K562 (cell line): ENCODE measurements around the gene SANBR. TPM values are rescaled to one million over a fixed set of nuclear protein-coding genes. Genes with fewer than 3 reads are reported as not detected.

ENCODE experiments used
- CBFA2T3 ChIP-seq: fragments of 450-650 bp; IDR thresholded peaks from 2 replicates; pipeline ENCODE4 v1.6.1; 2017
- FIP1L1 ChIP-seq: fragments of 200-400 bp; formaldehyde crosslinking; IDR thresholded peaks from 2 replicates; pipeline ENCODE4 v1.6.1; 2018; ENCODE audit warnings: mild to moderate bottlenecking, low read depth, low read length; ENCODE audit not compliant: poor library complexity, severe bottlenecking
- FUS ChIP-seq: fragments of 200-400 bp; formaldehyde crosslinking; optimal IDR thresholded peaks from 2 replicates; pipeline ENCODE3; 2017; ENCODE audit warnings: low read depth, low read length
- MIER1 ChIP-seq: fragments of 450-650 bp; IDR thresholded peaks from 2 replicates; pipeline ENCODE4 v1.6.1; 2016; ENCODE audit warnings: antibody characterized with exemption, mild to moderate bottlenecking, low read depth
- NCOR1 ChIP-seq: fragments of 450-650 bp; IDR thresholded peaks from 2 replicates; pipeline ENCODE4 v1.6.1; 2016; ENCODE audit warnings: mild to moderate bottlenecking, moderate library complexity
- POLR3A ChIP-seq: IDR thresholded peaks from 2 replicates; pipeline ENCODE4 v1.6.1; 2011; ENCODE audit warnings: borderline replicate concordance, mild to moderate bottlenecking, moderate library complexity; ENCODE audit not compliant: insufficient read length, insufficient read depth; ENCODE audit errors: extremely low read depth
- RAD51 ChIP-seq: fragments of 450-650 bp; IDR thresholded peaks from 2 replicates; pipeline ENCODE4 v1.7.1; 2016; ENCODE audit warnings: low read depth, mild to moderate bottlenecking, borderline replicate concordance
- RBBP5 ChIP-seq: fragments of 200-600 bp; sonication (generic); IDR thresholded peaks from 2 replicates; pipeline ENCODE4 v1.6.1; 2012; ENCODE audit warnings: borderline replicate concordance, mild to moderate bottlenecking, low read length, control low read depth, inconsistent platforms; ENCODE audit not compliant: insufficient read depth, poor library complexity, severe bottlenecking
- RBM22 ChIP-seq: fragments of 200-400 bp; formaldehyde crosslinking; IDR thresholded peaks from 2 replicates; pipeline ENCODE4 v1.6.1; 2018; ENCODE audit warnings: low read length, low read depth; ENCODE audit not compliant: poor library complexity, severe bottlenecking
- SNAPC5 ChIP-seq: fragments of 250-450 bp; sonication (Bioruptor Pico); IDR thresholded peaks from 2 replicates; pipeline ENCODE4 v1.8.0; 2021; ENCODE audit warnings: moderate library complexity, mild to moderate bottlenecking, inconsistent platforms
- THRA ChIP-seq: fragments of 450-650 bp; IDR thresholded peaks from 2 replicates; pipeline ENCODE4 v1.6.1; 2017; ENCODE audit warnings: mild to moderate bottlenecking, moderate library complexity
- ZBTB34 ChIP-seq: fragments of 250-450 bp; sonication (Bioruptor Pico); IDR thresholded peaks from 2 replicates; pipeline ENCODE4 v1.8.0; 2021; ENCODE audit warnings: mild to moderate bottlenecking, moderate library complexity
- ZKSCAN3 ChIP-seq: fragments of 250-450 bp; sonication (Bioruptor Pico); IDR thresholded peaks from 2 replicates; pipeline ENCODE4 v1.4.0; 2020
- ZNF583 ChIP-seq: fragments of 250-450 bp; sonication (Bioruptor Pico); IDR thresholded peaks from 2 replicates; pipeline ENCODE4 v1.4.0; 2020
- ZNF75A ChIP-seq: fragments of 450-650 bp; formaldehyde crosslinking; IDR thresholded peaks from 2 replicates; pipeline ENCODE4 v1.4.0; 2020; ENCODE audit warnings: mild to moderate bottlenecking
- polyA plus RNA-seq, 8 experiments: library from polyadenylated mRNA; depleted of rRNA in 4 of 8; stranded (reverse) in 5 of 8; unstranded in 3 of 8; fragments of >200 nt; fragmentation: Nextera tagmentation in 2 of 8; fragmentation: Illumina TruSeq in 1 of 8; extraction: Ambion mirVana in 2 of 8; extraction: Trizol in 1 of 8; gene quantifications; 2 replicates each; pipeline versions ENCODE4 v1.2.1 to v1.2.3, GENCODE V29; 2011 to 2014; ENCODE audit warnings: inconsistent platforms in 1 of 8, missing spikeins in 1 of 8
- total RNA-seq, 7 experiments: library from RNA; depleted of rRNA in 6 of 7; stranded (reverse); fragments of >200 nt in 6 of 7; fragmentation: Illumina TruSeq in 2 of 7; extraction: Trizol in 2 of 7; gene quantifications; 2 replicates each; pipeline versions ENCODE4 v1.2.1 to v1.2.3, GENCODE V29; 2011 to 2021; ENCODE audit warnings: low replicate concordance in 1 of 7
- TF ChIP-seq, protein P1 (sequence below), 2 experiments: fragments of 250-450 bp in 1 of 2; fragments of 450-650 bp in 1 of 2; sonication (Bioruptor Pico) in 1 of 2; IDR thresholded peaks; 2 replicates each; pipeline versions ENCODE4 v1.6.1 to v1.8.0; 2016 to 2021; ENCODE audit warnings: mild to moderate bottlenecking in 2 of 2, moderate library complexity in 2 of 2, missing compliant biosample characterization in 1 of 2, missing genetic modification characterization in 1 of 2
- TF ChIP-seq, protein P2 (sequence below): sonication (generic); formaldehyde crosslinking; IDR thresholded peaks from 2 replicates; pipeline ENCODE4 v1.8.0; 2023; ENCODE audit warnings: mild to moderate bottlenecking, missing genetic modification reagents
- TF ChIP-seq, protein P3 (sequence below): IDR thresholded peaks from 2 replicates; pipeline ENCODE4 v1.6.1; 2011; ENCODE audit not compliant: insufficient read length; ENCODE audit errors: extremely low read depth

The SANBR gene
- total and polyA plus RNA-seq, 9 of the 15 experiments (the other 6 are each of a cell fraction or from before 2014, with no cell fraction given), result 1.5 to 7.7 (median 6.2) TPM

DNA sequence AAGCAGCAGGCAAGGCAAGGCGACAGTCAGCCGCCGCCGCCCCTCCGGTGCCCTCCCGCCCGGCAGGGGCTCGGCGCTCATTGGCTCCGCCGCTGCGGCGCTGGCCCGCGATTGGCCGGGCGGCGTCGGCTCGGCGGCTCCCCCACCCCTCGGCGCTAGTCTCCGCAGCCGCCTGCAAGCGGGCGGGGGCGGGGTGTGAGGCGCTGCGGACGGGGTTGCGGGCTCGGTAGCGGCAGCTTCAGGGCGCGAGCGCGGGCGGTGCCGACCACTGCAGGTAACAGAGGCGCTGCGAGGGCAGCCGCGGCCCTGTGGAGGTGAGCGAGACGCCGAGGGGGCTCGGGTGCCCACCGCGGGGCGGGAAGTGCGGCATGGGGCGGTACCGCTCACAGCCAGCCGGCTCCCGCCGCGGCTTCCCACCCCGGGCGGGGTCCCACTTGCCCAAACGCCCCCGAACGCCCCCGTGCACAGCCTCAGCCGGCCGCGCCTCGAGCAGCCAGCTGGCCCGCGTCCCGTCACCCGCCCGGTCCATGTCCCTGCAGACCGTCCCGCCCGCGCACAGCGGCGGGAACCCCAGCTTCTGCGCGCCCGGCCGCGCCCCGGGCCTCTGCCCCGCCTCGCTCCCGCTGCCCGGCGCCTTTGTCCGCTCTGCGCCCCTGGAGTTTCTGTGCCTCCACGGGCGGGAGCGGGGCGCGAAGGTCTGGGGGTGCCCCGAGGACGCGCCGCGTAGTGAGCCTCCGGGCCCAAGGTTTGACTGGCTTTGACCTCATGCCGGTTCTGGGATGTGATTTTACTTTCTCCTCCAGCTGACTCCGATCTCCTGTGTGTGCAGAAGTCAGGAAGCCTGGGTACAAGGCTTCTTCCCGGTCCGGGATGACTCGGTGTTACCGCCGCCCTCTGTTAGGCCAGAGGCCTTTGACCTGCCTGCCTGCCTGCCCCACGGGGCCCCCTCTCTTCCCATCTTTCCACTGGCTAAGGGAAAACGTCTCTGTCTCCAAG is at the start of gene SANBR (continued):
- TF ChIP-seq MIER1 (no peak), RAD51 (no peak), ZKSCAN3 (CRISPR knock-in tag) (no peak), ZNF75A (CRISPR knock-in tag) (no peak), CBFA2T3 (no peak), SNAPC5 (no peak), NCOR1 (no peak), RBBP5 (peak; percentile 81), POLR3A (no peak), FUS (peak; percentile 74), ZBTB34 (no peak), ZNF583 (CRISPR knock-in tag) (0 out of 2 replicates have a peak, but pooled peaks have one; percentile 13), RBM22 (no peak), THRA (no peak), FIP1L1 (no peak)
- TF ChIP-seq, protein P1, sequence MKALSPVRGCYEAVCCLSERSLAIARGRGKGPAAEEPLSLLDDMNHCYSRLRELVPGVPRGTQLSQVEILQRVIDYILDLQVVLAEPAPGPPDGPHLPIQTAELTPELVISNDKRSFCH (CRISPR knock-in tag; IDR thresholded peaks at IDR 0.05), result no peak
- TF ChIP-seq, protein P1 (tag; IDR thresholded peaks at IDR 0.05), result no peak
- TF ChIP-seq, protein P2, sequence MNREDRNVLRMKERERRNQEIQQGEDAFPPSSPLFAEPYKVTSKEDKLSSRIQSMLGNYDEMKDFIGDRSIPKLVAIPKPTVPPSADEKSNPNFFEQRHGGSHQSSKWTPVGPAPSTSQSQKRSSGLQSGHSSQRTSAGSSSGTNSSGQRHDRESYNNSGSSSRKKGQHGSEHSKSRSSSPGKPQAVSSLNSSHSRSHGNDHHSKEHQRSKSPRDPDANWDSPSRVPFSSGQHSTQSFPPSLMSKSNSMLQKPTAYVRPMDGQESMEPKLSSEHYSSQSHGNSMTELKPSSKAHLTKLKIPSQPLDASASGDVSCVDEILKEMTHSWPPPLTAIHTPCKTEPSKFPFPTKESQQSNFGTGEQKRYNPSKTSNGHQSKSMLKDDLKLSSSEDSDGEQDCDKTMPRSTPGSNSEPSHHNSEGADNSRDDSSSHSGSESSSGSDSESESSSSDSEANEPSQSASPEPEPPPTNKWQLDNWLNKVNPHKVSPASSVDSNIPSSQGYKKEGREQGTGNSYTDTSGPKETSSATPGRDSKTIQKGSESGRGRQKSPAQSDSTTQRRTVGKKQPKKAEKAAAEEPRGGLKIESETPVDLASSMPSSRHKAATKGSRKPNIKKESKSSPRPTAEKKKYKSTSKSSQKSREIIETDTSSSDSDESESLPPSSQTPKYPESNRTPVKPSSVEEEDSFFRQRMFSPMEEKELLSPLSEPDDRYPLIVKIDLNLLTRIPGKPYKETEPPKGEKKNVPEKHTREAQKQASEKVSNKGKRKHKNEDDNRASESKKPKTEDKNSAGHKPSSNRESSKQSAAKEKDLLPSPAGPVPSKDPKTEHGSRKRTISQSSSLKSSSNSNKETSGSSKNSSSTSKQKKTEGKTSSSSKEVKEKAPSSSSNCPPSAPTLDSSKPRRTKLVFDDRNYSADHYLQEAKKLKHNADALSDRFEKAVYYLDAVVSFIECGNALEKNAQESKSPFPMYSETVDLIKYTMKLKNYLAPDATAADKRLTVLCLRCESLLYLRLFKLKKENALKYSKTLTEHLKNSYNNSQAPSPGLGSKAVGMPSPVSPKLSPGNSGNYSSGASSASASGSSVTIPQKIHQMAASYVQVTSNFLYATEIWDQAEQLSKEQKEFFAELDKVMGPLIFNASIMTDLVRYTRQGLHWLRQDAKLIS (CRISPR knock-in tag), result no peak
- TF ChIP-seq, protein P3, sequence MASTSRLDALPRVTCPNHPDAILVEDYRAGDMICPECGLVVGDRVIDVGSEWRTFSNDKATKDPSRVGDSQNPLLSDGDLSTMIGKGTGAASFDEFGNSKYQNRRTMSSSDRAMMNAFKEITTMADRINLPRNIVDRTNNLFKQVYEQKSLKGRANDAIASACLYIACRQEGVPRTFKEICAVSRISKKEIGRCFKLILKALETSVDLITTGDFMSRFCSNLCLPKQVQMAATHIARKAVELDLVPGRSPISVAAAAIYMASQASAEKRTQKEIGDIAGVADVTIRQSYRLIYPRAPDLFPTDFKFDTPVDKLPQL, result no peak
